Immature natural killer cell (primary cell): ENCODE data around the gene PTPN3. TPM values are rescaled to one million over a fixed set of nuclear protein-coding genes. Genes with fewer than 3 reads are reported as not detected.

Source experiments
- DNase-seq, 3 donors: peaks; one replicate each; pipeline ENCODE4 v3.0.0; 2022; ENCODE audit warnings: mixed read lengths in 1 of 3
- H3K27ac Mint-ChIP-seq, 6 donors: one replicate each; pipeline ENCODE4 v1.8.0; 2020; ENCODE audit warnings: mixed read lengths in 6 of 6, mild to moderate bottlenecking in 5 of 6, inconsistent platforms in 4 of 6, moderate library complexity in 3 of 6
- H3K27me3 Mint-ChIP-seq, 3 donors: one replicate each; pipeline ENCODE4 v1.8.0; 2020 to 2021; ENCODE audit warnings: low read depth in 3 of 3, mild to moderate bottlenecking in 3 of 3, mixed read lengths in 3 of 3, moderate library complexity in 3 of 3, inconsistent platforms in 1 of 3
- H3K36me3 Mint-ChIP-seq, 3 donors: one replicate each; pipeline ENCODE4 v1.8.0; 2020; ENCODE audit warnings: mixed read lengths in 3 of 3, inconsistent platforms in 2 of 3, mild to moderate bottlenecking in 2 of 3
- H3K4me1 Mint-ChIP-seq, 2 donors: one replicate each; pipeline ENCODE4 v1.8.0; 2020; ENCODE audit warnings: inconsistent platforms in 2 of 2, mild to moderate bottlenecking in 2 of 2, mixed read lengths in 2 of 2, moderate library complexity in 1 of 2
- H3K4me3 Mint-ChIP-seq, 5 donors: one replicate each; pipeline ENCODE4 v1.8.0; 2020; ENCODE audit warnings: mild to moderate bottlenecking in 5 of 5, mixed read lengths in 5 of 5, inconsistent platforms in 3 of 5, moderate library complexity in 3 of 5
- H3K9me3 Mint-ChIP-seq, 6 donors: one replicate each; pipeline ENCODE4 v1.8.0; 2020; ENCODE audit warnings: mild to moderate bottlenecking in 6 of 6, mixed read lengths in 6 of 6, inconsistent platforms in 4 of 6, moderate library complexity in 3 of 6
- polyA plus RNA-seq, 3 donors: library from polyadenylated mRNA; unstranded; fragments of 300-500 nt; fragmentation: Illumina TruSeq; gene quantifications; one replicate each; pipeline ENCODE4 v1.2.3, GENCODE V29; 2021

Gene PTPN3
- polyA plus RNA-seq, 3 donors from 2014 or later, result not detected

DNA sequence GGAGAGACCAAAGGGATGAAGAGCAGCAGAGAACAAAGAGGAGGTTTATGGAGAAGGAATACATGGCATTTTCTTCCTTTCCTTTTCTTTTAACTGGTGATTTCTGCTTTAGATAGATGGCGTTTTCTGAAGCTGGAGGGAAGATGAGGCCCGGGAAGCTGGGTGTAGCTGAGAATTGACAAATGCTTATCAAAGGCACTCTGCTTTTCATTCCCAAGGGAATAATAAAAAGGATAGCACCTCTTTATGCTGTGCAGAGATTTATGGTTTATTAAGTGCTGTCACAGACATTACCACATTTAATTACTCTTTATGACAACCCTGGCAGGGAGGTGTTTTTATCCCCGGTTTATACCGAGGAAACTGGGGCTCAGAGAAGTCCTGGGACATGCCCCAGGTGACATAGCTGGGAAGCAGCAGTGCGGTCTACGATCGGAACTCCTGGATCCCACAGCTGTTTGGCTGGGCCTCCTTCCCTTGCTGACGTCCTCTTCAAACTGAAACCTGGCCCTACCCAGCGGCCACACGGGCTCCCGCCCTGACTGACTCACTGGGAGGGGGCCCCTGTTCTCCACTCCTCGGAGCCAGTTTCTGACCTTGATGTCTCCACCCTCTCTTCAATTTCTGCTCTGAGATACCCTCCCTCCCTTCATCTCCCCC, 169.0 kb downstream of the PTPN3 start:
- no peaks in the 10 kb centered on the region for H3K4me1 Mint-ChIP-seq
- no peaks in the 10 kb centered on the region for H3K36me3 Mint-ChIP-seq
- H3K4me3 Mint-ChIP-seq, result no peak overlapping the region
- peaks cover 3 to 8% (median 5%) of the 10 kb centered on the region in 3 donors for H3K27me3 Mint-ChIP-seq
- DNase-seq, result no peak
- peaks cover 0 to 4% (median 0%) of the 10 kb centered on the region in 6 donors for H3K9me3 Mint-ChIP-seq
- H3K27ac Mint-ChIP-seq, result no peak overlapping the region

Other genes with a start within 250 kb of the PTPN3 start
- gene EPB41L4B, start 177.2 kb downstream of the PTPN3 start, polyA plus RNA-seq, result not detected